GM23338 (cell line): ENCODE measurements around the gene SENP3. TPM values are rescaled to one million over a fixed set of nuclear protein-coding genes. Genes with fewer than 3 reads are reported as not detected.

ENCODE experiments used
- ATAC-seq: fragments of 200-7000 bp; cut with Tn5 transposase; 3 replicates; pipeline ENCODE4 v1.9.1; 2020
- DNase-seq: peaks from one replicate; pipeline ENCODE4 v3.0.0-alpha.2; 2015; ENCODE audit warnings: low spot score
- H2AFZ ChIP-seq: fragments of 200-600 bp; sonication (generic); 2 replicates; pipeline ENCODE4 v1.8.0; 2016; ENCODE audit warnings: antibody characterized with exemption, mild to moderate bottlenecking, moderate library complexity
- H3F3A ChIP-seq: fragments of 200-600 bp; sonication (generic); replicated peaks from 2 replicates; pipeline ENCODE4 v1.8.0; 2017; ENCODE audit warnings: antibody characterized with exemption, mixed run types, low read depth
- H3K27ac ChIP-seq: fragments of 200-600 bp; sonication (generic); 2 replicates; pipeline ENCODE4 v1.6.1; 2016; ENCODE audit warnings: low read depth
- H3K27me3 ChIP-seq: fragments of 200-600 bp; sonication (generic); 2 replicates; pipeline ENCODE4 v1.8.0; 2016; ENCODE audit warnings: mild to moderate bottlenecking, mixed run types, moderate library complexity; ENCODE audit not compliant: insufficient read depth
- H3K36me3 ChIP-seq: fragments of 200-600 bp; sonication (generic); 2 replicates; pipeline ENCODE4 v1.8.0; 2016; ENCODE audit warnings: mild to moderate bottlenecking; ENCODE audit not compliant: insufficient read depth
- H3K4me1 ChIP-seq: fragments of 200-600 bp; sonication (generic); 2 replicates; pipeline ENCODE4 v1.8.0; 2016; ENCODE audit warnings: mild to moderate bottlenecking, moderate library complexity; ENCODE audit not compliant: insufficient read depth
- H3K4me2 ChIP-seq: fragments of 200-600 bp; sonication (generic); 2 replicates; pipeline ENCODE4 v1.7.1; 2017; ENCODE audit warnings: mixed run types
- H3K4me3 ChIP-seq: fragments of 200-600 bp; sonication (generic); 2 replicates; pipeline ENCODE4 v1.6.1; 2016; ENCODE audit warnings: mixed run types
- H3K79me2 ChIP-seq: fragments of 200-600 bp; sonication (generic); replicated peaks from 2 replicates; pipeline ENCODE4 v1.8.0; 2017; ENCODE audit warnings: mild to moderate bottlenecking; ENCODE audit not compliant: insufficient read depth
- H3K9me2 ChIP-seq: fragments of 200-600 bp; sonication (generic); 2 replicates; pipeline ENCODE4 v1.8.0; 2017; ENCODE audit not compliant: insufficient read depth
- H4K20me1 ChIP-seq: fragments of 200-600 bp; sonication (generic); replicated peaks from 2 replicates; pipeline ENCODE4 v1.8.0; 2017; ENCODE audit warnings: mild to moderate bottlenecking; ENCODE audit not compliant: insufficient read depth
- H3K27ac Mint-ChIP-seq: 2 replicates; pipeline ENCODE4 v1.8.0; 2020; ENCODE audit warnings: inconsistent platforms, mild to moderate bottlenecking, moderate library complexity, mixed read lengths
- H3K27me3 Mint-ChIP-seq: 3 replicates; pipeline ENCODE4 v1.8.0; 2022; ENCODE audit warnings: low read depth, mild to moderate bottlenecking, moderate library complexity, mixed read lengths, inconsistent platforms; ENCODE audit not compliant: insufficient read depth, poor library complexity
- H3K36me3 Mint-ChIP-seq: 3 replicates; pipeline ENCODE4 v1.8.0; 2021; ENCODE audit warnings: low read depth, mild to moderate bottlenecking, inconsistent platforms, moderate library complexity, mixed read lengths
- H3K4me1 Mint-ChIP-seq: 3 replicates; pipeline ENCODE4 v1.8.0; 2020; ENCODE audit warnings: mild to moderate bottlenecking, inconsistent platforms, mixed read lengths
- H3K4me3 Mint-ChIP-seq: 3 replicates; pipeline ENCODE4 v1.8.0; 2021; ENCODE audit warnings: moderate library complexity, mild to moderate bottlenecking, inconsistent platforms, mixed read lengths
- H3K9me3 Mint-ChIP-seq: 3 replicates; pipeline ENCODE4 v1.8.0; 2020; ENCODE audit warnings: moderate library complexity, mild to moderate bottlenecking, inconsistent platforms, mixed read lengths
- EZH2 ChIP-seq: fragments of 200-600 bp; sonication (generic); IDR thresholded peaks from one replicate; pipeline ENCODE4 v1.8.0; 2017; ENCODE audit warnings: antibody characterized with exemption, mild to moderate bottlenecking, low read depth; ENCODE audit not compliant: unreplicated experiment
- EZH2phosphoT487 ChIP-seq: fragments of 200-600 bp; sonication (generic); IDR thresholded peaks from one replicate; pipeline ENCODE4 v1.8.1; 2018; ENCODE audit warnings: antibody characterized with exemption; ENCODE audit not compliant: unreplicated experiment
- JUNB ChIP-seq: IDR thresholded peaks from one replicate; pipeline ENCODE4 v1.6.1; 2016; ENCODE audit warnings: antibody characterized with exemption; ENCODE audit not compliant: unreplicated experiment
- NANOG ChIP-seq: IDR thresholded peaks from 2 replicates; pipeline ENCODE4 v1.6.1; 2016; ENCODE audit warnings: antibody characterized with exemption, borderline replicate concordance
- POLR2AphosphoS5 ChIP-seq: IDR thresholded peaks from 2 replicates; pipeline ENCODE4 v1.6.1; 2016; ENCODE audit warnings: antibody characterized with exemption, low read depth
- ZNF114 ChIP-seq: fragments of 250-450 bp; sonication (Bioruptor Pico); IDR thresholded peaks from 2 replicates; pipeline ENCODE4 v1.5.0; 2020; ENCODE audit warnings: mild to moderate bottlenecking, moderate library complexity
- ZNF331 ChIP-seq: fragments of 250-450 bp; sonication (Bioruptor Pico); IDR thresholded peaks from 2 replicates; pipeline ENCODE4 v1.5.0; 2020; ENCODE audit warnings: low read depth, mild to moderate bottlenecking, moderate library complexity
- polyA plus RNA-seq: library from polyadenylated mRNA; unstranded; fragments of >200 nt; fragmentation: Nextera tagmentation; extraction: Ambion mirVana; gene quantifications from 2 replicates; pipeline ENCODE4 v1.2.1, GENCODE V29; 2016
- total RNA-seq: library from RNA; depleted of rRNA; stranded (reverse); fragments of >200 nt; shearing (Covaris generic); gene quantifications from 2 replicates; pipeline ENCODE4 v1.2.3, GENCODE V29; 2014
- TF ChIP-seq, protein P1 (sequence below), 2 experiments: fragments of 200-600 bp in 1 of 2; sonication (generic) in 1 of 2; conservative IDR thresholded peaks; 2 replicates each; pipeline versions ENCODE4 v1.5.1 to v1.6.1; 2016 to 2017; ENCODE audit warnings: antibody characterized with exemption in 2 of 2, low read depth in 2 of 2, mild to moderate bottlenecking in 2 of 2, moderate library complexity in 1 of 2
- TF ChIP-seq, protein P2 (sequence below): IDR thresholded peaks from 2 replicates; pipeline ENCODE4 v1.6.1; 2016; ENCODE audit warnings: antibody characterized with exemption
- TF ChIP-seq, protein P3 (sequence below): IDR thresholded peaks from one replicate; pipeline ENCODE4 v1.6.1; 2018; ENCODE audit warnings: antibody characterized with exemption; ENCODE audit not compliant: unreplicated experiment

SENP3 gene
- total and polyA plus RNA-seq, 2 experiments from 2014 or later: 6.5 to 138 TPM

DNA sequence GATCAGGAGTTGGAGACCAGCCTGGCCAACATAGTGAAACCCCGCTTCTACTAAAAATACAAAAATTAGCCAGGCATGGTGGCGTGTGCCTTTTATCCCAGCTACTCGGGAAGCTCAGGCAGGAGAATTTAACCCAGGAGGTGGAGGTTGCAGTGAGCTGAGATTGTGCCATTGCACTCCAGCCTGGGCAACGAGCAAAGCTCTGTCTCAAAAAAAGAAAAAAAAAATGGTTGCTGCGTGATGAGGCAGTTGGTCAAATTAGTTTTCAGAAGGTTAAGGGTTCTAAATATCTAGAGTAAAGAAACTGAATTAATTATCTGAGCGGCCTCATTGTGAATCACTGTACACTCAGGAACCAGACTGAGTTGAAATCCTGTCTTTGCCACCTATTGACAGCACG is 14.2 kb downstream of the SENP3 start:
- Mint-ChIP-seq H3K27ac (peak overlapping the region; percentile 86; the same call in 1 of the 2 replicates), H3K36me3 (peaks cover 90% of the 10 kb centered on the region), H3K4me1 (peaks cover 64% of the 10 kb centered on the region), H3K4me3 (peak overlapping the region; percentile 90), H3K9me3 (peaks cover 16% of the 10 kb centered on the region; the same call in 2 of the 3 replicates), H3K27me3 (peaks cover 56% of the 10 kb centered on the region)
- H3K27me3 ChIP-seq: no peaks in the 10 kb centered on the region
- H3K79me2 ChIP-seq: peaks cover 56% of the 10 kb centered on the region
- ATAC-seq (no peak), DNase-seq (no peak)
- peak overlapping the region; percentile 100 for H3K4me3 ChIP-seq
- no peak overlapping the region for H2AFZ ChIP-seq
- H3K4me1 ChIP-seq: peaks cover 42% of the 10 kb centered on the region
- H3F3A ChIP-seq: peaks cover 81% of the 10 kb centered on the region
- TF ChIP-seq EZH2phosphoT487: no peak
- TF ChIP-seq, protein P1, sequence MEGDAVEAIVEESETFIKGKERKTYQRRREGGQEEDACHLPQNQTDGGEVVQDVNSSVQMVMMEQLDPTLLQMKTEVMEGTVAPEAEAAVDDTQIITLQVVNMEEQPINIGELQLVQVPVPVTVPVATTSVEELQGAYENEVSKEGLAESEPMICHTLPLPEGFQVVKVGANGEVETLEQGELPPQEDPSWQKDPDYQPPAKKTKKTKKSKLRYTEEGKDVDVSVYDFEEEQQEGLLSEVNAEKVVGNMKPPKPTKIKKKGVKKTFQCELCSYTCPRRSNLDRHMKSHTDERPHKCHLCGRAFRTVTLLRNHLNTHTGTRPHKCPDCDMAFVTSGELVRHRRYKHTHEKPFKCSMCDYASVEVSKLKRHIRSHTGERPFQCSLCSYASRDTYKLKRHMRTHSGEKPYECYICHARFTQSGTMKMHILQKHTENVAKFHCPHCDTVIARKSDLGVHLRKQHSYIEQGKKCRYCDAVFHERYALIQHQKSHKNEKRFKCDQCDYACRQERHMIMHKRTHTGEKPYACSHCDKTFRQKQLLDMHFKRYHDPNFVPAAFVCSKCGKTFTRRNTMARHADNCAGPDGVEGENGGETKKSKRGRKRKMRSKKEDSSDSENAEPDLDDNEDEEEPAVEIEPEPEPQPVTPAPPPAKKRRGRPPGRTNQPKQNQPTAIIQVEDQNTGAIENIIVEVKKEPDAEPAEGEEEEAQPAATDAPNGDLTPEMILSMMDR (conservative IDR thresholded peaks at IDR 0.05; ENCODE audit: low read depth in 2 of 2): no peak
- no peak for TF ChIP-seq NANOG
- TF ChIP-seq ZNF114 (CRISPR knock-in tag): no peak
- no peak for TF ChIP-seq ZNF331 (CRISPR knock-in tag)
- no peak for TF ChIP-seq POLR2AphosphoS5
- no peak for TF ChIP-seq EZH2
- TF ChIP-seq, protein P2, sequence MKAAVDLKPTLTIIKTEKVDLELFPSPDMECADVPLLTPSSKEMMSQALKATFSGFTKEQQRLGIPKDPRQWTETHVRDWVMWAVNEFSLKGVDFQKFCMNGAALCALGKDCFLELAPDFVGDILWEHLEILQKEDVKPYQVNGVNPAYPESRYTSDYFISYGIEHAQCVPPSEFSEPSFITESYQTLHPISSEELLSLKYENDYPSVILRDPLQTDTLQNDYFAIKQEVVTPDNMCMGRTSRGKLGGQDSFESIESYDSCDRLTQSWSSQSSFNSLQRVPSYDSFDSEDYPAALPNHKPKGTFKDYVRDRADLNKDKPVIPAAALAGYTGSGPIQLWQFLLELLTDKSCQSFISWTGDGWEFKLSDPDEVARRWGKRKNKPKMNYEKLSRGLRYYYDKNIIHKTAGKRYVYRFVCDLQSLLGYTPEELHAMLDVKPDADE: no peak
- no peak for TF ChIP-seq JUNB
- TF ChIP-seq, protein P3, sequence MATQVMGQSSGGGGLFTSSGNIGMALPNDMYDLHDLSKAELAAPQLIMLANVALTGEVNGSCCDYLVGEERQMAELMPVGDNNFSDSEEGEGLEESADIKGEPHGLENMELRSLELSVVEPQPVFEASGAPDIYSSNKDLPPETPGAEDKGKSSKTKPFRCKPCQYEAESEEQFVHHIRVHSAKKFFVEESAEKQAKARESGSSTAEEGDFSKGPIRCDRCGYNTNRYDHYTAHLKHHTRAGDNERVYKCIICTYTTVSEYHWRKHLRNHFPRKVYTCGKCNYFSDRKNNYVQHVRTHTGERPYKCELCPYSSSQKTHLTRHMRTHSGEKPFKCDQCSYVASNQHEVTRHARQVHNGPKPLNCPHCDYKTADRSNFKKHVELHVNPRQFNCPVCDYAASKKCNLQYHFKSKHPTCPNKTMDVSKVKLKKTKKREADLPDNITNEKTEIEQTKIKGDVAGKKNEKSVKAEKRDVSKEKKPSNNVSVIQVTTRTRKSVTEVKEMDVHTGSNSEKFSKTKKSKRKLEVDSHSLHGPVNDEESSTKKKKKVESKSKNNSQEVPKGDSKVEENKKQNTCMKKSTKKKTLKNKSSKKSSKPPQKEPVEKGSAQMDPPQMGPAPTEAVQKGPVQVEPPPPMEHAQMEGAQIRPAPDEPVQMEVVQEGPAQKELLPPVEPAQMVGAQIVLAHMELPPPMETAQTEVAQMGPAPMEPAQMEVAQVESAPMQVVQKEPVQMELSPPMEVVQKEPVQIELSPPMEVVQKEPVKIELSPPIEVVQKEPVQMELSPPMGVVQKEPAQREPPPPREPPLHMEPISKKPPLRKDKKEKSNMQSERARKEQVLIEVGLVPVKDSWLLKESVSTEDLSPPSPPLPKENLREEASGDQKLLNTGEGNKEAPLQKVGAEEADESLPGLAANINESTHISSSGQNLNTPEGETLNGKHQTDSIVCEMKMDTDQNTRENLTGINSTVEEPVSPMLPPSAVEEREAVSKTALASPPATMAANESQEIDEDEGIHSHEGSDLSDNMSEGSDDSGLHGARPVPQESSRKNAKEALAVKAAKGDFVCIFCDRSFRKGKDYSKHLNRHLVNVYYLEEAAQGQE: no peak
- no peaks in the 10 kb centered on the region for H3K9me2 ChIP-seq
- peaks cover 40% of the 10 kb centered on the region for H4K20me1 ChIP-seq
- H3K36me3 ChIP-seq: peaks cover 46% of the 10 kb centered on the region
- H3K4me2 ChIP-seq: peak overlapping the region; percentile 32; the same call in 1 of the 2 replicates
- H3K27ac ChIP-seq: peak overlapping the region; percentile 97
